ENCODE measurements around the gene PI4KA.

DNA sequence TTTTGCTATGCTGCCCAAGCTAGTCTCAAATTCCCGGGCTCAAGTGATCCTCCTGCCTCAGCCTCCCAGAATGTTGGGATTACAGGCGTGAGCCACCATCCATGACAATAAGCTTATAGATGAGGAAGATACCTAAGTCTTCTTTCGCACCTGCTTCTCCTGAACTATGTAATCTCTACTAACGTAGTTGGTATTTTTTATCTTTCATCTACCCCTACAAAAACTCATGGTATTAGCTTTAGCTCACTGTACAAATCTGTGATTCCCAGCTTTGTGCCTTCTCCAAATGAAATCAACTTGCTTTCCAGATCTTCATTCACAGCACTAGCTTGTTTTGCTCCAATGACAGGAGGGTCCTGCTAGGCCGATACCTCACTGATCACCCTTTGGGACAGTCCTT lies 36.4 kb downstream of the PI4KA start:
- TF ChIP-seq, protein P1, sequence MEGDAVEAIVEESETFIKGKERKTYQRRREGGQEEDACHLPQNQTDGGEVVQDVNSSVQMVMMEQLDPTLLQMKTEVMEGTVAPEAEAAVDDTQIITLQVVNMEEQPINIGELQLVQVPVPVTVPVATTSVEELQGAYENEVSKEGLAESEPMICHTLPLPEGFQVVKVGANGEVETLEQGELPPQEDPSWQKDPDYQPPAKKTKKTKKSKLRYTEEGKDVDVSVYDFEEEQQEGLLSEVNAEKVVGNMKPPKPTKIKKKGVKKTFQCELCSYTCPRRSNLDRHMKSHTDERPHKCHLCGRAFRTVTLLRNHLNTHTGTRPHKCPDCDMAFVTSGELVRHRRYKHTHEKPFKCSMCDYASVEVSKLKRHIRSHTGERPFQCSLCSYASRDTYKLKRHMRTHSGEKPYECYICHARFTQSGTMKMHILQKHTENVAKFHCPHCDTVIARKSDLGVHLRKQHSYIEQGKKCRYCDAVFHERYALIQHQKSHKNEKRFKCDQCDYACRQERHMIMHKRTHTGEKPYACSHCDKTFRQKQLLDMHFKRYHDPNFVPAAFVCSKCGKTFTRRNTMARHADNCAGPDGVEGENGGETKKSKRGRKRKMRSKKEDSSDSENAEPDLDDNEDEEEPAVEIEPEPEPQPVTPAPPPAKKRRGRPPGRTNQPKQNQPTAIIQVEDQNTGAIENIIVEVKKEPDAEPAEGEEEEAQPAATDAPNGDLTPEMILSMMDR (IDR thresholded peaks at IDR 0.05; ENCODE audit: low read depth, low read length, poor library complexity, severe bottlenecking), result no peak
- no peak for TF ChIP-seq EZH2phosphoT487 (IDR thresholded peaks at IDR 0.05; ENCODE audit: borderline replicate concordance, low read length)
